T1000 (cell line): ENCODE measurements around the gene INHBB.

Experiments used
- DNase-seq: peaks from one replicate; lab custom pipeline; 2025; ENCODE audit warnings: mixed read lengths; lab: John Stamatoyannopoulos, UW

Gene INHBB

DNA sequence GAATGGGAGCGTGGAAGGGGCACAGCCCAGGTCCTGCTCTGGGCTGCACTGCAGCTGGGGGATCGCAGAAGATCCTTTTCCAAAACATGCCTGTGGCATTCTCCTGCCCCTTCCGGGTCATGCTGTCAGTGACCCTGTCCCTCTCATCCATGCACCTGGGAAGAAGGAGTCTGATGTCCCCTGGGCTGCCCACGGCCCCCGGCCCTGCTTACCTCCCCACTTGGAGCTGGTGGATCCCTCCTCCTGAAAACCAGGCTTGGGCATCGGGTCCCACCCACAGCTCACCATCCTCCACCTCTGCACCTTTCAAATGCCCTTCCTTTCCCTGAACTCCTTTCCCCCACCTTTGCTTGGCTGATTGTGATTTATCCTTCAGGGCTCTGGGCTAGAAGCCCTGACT, 11.8 kb downstream of the INHBB start:
- DNase-seq = no peak

DNA sequence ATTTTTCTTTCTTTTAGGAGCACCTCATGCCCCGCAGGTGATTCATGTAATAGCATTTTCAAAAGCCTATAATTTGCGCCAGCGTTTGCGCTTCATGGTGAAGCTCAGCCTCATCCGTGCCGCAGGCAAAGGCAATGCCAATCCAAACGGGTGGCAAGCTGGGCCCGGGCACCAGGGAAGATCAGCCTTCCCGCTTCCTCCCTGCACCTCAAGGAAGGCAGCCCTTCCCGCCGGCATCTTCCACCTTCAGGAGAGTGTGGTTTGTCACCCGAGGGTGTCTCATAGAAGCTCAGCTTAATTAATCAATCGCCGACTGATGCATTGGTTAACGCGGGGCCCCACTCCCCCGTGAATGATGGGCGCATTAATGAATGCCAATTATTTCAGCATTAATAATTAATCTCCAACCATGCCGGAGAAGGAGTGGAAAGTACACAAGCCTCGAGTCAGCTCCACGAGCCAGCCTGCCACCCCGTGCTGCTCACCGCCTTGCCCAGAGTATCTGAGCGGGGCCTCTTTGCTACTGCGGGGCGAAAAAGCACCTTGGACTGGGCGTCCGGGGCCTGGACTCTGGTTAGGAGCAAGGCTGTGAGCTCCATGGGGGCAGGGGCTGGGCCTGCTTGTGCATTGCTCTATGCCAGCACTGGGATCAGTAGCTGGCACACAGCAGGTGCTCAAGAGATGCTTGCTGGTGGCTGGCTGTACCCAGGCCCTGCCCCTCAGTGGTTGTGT, 13.0 kb downstream of the INHBB start:
- DNase-seq = no peak

DNA sequence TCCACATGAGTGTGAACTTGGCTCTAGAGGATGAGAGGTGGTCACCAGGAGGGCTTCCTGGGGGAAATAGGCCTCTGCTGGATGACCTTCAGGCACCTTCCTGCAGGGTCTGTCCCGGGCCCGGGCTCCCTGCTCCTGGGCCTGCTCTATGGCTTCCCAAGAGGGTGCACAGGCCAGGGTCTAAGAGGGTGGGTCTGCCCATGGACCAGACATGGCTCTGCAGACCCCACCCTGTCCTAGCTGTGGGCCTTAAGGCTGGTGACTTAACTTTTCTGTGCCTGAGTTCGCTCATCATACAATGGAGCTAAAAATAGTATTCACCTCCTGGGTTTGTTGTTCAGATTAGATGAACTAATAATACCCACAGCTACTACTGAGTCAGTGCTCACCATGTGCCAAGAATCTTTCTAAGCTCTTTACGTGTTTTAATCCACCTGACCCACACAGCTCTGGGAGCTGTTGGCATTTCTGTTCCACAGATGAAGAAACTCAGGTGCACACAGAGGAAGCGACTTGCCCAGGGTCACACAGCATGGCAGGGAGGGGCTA, 14.4 kb downstream of the INHBB start:
- no peak for DNase-seq

DNA sequence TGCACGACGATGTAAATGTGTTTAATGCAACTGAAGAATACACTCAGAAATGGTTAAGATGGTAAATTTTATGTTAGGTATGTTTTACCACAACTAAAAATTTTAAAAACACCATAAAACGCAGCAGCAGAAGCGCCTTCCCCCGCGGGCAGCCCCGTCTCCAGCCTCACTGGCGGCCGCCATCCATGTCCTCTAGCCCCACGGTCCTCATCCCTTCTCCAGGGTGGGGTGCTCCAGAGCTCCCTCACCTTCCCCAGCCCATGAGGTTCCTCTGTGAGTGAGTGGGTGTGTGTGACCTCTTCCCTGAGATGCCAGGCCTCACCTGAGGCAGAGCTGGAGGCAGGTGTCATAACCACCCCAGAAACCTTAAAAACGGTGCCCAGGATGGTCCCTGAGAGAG, 17.0 kb downstream of the INHBB start:
- no peak for DNase-seq

DNA sequence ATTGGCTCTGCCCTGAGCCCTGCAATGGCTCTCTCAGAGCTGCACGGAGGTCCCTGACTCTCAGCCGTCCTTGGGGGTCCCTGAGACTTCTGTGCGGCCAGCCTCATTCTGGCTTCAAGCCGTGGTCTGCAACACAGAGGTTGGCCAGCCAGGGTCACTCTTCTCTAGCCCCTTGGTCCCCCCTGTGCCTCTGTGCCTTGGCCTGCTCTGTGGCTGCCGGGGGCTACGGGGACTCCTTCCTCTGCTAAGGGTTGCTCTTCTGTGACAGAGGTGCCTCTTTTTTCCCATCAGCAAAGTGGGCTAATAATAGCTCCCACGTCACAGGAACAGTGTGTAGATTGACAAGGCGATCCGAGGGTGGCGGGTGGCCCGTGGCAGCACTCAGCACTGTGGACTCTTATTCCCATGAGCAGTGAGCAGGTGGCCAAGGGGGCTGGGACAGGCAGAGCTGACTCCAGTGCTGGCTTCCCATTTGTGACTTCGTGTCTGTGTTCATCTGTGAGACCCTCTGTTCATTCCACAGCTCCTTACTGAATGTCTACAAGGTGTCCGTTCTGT, 19.4 kb downstream of the INHBB start:
- DNase-seq = no peak

DNA sequence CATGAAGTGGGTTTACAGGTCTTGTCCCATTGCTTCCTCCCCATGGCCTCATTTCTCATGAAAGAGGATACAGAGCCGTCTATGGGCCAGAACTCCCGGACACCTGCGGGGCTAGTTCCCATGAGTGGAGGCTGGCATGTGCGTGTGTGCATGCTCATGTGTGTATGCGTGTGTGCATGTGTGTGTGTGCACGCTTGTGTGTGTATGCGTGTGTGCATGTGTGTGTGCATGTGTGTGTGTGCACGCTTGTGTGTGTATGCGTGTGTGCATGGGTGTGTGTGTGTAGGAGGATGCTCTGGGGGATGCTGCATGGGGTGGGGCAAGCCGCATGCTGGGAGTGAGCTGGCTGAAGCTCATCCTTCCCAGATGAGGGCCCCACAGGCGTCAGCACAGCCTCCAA, 20.8 kb downstream of the INHBB start:
- DNase-seq = no peak

DNA sequence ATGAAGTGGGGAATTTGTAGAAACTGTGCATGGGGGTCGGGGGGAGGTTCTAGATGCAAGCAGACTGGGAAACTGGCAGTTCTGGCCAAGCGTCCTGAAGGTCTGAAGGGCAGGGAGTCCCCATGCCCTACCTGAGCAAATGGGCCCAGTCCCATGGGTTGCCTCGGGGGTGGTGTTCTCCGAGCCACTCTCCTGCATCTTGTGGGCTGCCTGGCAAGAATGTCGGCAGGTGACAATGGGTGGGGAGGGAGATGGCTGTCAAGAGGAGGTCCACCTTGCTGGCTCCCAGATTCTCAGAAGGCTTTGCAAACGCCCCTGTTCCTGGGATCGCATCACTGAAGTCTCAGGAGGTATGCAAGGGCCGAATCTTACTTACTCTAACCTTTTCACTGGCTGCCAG, 21.3 kb downstream of the INHBB start:
- DNase-seq = no peak

DNA sequence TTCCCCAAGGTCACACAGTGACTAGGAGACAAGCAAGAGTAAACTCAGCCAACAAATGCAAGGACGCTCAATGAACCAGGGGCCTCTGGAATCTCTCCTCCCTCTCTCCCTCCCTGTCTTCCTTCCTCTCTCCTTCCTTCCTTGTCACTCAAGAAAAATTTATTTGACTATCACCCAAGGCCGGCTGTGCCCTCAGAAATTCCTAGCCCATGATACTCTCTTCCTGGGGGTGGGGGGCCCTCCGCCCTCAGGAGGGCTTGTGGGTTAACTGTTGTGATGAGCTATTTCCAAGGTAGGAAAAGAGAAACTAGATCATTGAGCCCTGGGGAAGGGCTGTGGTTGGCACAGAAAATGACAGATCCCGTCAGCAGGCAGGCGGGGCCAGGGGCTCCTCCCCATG, 21.7 kb downstream of the INHBB start:
- peak; percentile 65 for DNase-seq

DNA sequence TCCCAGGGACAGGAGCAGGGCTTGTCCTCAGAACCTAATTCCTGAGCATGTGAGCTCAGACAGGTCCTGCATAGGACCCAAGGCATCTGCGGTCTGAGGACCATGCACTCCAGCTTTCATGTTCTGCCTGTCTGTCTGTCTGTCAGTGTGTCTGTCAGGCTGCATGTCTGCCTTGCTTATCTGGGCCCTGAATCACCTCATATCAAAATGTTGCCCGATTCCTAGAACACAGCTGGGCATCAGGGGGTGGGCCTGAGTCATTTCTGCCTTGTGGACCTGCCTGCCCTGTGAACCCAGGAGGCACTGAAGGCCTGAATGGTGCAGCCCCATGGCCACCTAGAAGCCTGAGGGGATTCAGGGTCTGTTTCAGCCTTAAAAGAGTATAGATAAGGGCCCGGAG, 22.1 kb downstream of the INHBB start:
- DNase-seq = no peak

DNA sequence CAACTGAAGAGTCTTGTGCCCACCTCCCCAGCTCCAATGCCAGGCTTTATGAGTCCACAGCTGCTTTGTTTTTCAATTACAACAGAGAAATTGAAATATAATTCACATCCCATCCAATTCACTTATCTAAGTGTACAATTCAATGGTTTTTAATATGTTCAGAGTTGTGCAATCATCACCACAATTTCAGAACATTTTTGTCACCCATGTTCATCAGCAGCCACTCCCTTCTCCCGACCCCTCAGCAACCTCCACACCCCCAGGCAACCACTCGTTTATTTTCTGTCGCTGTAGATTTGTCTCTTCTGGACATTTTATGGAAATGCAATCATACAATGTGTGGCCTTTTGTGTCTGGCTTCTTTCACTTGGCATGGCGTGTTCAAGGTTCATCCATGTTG, 23.3 kb downstream of the INHBB start:
- no peak for DNase-seq

DNA sequence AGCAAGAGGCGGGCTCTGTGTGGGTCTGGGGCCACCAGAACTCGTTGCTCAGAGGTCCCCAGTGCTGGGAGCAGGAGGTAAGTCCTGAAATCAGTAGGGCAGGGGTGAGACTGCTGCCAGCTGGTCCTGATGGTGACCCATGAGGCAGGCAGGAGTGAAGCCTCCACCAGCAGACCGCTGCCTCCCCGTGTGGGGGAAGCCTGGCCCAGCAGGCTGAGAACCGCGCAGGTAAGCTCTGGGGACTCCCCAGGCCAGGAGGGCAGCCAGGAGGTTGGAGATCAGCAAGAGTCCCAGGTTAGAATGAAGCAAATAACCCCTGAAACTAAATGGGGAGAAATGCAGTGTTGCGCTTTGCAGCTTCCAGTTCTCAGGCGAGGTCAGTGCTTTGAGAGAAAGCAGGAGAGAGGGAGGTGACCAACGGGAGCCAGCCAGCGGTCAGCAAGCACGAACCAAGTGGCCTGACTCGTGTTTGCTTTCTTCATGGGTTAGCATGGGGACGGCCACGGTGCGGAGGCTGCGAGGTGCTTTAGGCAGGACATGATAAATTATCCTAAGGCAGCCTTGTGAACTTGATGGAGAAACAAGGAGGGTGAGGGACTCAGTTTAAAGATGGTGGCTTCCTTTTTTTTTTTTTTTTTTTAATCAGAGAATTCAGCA, 26.2 kb downstream of the INHBB start:
- DNase-seq = no peak

DNA sequence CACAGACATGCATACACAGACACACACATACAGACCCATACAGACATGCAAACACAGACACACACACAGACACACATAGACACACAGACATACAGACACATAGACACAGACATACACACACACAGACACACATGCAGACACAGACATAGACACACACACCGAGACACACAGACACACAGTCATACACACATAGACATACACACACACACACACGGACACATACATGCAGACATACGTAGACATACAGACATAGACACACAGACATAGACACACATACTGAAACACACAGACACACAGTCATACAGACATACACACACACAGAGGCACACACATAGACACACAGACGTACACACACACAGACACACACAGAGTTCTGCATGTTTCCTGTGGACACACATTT, 26.9 kb downstream of the INHBB start:
- no peak for DNase-seq

DNA sequence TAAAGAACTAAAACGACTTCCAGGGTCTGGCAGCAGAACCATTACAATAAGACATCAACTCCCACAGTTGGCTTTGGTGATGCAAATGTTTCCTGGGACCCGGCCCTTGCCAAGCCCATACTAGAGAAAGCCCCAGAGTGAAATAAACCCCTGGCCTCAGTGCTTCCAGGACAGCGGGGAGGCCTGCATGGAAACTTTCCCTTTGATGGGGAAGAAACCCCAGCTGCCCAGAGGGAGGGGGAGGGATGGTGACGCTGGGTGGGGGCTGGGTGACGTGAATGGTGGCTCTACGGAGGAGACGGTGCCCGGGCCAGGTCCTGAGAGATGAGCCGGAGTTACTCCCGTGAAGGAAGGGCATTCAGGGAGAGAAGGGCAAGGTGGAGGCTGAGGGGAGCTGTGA, 27.5 kb downstream of the INHBB start:
- DNase-seq = no peak

DNA sequence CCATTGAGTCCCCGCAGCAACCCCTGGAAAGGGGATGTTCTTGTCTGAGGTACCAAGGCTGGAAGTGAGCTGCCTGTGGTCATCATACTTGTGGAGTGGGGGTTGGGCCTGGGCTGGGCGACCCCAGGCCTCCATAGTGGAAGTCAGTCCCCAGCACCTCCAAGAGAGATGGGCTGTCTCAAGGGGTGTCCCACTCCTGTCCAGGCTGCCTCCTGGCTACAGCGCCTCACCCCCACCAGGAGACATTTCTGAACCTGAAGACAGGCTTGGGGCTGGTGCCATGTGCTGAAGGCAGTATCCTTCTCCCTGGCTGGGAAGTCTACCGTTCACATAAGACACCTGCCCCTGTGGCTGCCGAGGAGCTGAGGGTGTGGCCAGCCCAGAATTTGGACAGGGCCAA, 28.9 kb downstream of the INHBB start:
- DNase-seq = no peak

DNA sequence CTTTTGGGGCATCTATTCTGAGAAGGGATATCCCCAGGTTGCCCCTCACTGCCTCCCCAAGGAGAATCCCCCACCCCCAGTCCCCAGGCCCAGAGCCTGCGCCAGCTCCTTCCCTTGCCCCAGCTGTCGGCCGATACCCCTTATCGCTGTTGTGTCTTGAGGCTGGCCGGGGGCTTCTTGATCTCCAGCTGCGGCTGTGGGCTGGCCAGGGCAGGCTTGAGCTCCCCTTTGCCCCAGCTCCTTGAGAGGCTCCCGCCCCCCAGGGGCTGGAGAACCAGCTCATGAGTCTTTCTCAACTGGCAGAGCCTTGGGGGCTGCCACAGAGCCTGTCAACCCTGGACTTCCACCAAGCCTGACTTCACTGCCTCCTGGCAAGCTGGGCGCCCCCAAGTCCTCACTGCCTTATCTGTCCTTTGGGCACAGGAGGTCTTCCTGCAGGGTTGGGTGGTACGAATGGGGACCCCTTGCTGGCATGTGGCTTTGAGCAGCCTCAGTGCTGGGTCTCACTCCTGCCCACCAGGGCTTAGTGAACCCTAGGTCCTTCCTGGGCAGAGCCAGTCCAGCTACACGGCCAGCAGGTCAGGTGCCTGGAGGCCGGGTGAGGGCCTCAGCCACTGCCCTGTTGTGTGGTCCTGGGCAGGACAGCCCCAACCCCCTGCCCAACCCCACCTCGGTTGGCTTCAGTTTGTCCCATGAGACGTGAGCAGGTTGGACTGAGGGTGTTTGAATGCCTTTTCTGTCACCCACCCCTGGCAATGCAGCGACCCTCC, 29.5 kb downstream of the INHBB start:
- DNase-seq = no peak

DNA sequence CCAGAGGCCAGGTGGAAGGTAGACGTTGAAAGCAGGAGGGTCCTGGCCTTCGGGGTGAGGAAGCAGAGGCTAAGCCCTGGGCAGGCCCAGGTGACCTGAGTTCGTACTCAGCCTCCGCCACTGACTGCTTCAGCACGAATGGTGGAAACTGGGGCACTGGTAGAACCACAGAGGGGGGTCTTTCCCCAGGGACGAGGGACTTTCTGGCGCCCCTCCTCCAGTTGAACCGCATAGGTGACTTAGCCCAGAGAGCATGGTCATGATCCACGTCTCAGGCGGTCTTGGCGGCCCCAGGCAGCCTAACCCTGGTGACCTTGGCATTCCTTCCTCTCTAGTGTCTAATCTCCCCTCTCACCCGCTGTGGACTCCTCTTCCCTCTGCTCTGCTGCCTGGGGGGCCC, 30.2 kb downstream of the INHBB start:
- no peak for DNase-seq

DNA sequence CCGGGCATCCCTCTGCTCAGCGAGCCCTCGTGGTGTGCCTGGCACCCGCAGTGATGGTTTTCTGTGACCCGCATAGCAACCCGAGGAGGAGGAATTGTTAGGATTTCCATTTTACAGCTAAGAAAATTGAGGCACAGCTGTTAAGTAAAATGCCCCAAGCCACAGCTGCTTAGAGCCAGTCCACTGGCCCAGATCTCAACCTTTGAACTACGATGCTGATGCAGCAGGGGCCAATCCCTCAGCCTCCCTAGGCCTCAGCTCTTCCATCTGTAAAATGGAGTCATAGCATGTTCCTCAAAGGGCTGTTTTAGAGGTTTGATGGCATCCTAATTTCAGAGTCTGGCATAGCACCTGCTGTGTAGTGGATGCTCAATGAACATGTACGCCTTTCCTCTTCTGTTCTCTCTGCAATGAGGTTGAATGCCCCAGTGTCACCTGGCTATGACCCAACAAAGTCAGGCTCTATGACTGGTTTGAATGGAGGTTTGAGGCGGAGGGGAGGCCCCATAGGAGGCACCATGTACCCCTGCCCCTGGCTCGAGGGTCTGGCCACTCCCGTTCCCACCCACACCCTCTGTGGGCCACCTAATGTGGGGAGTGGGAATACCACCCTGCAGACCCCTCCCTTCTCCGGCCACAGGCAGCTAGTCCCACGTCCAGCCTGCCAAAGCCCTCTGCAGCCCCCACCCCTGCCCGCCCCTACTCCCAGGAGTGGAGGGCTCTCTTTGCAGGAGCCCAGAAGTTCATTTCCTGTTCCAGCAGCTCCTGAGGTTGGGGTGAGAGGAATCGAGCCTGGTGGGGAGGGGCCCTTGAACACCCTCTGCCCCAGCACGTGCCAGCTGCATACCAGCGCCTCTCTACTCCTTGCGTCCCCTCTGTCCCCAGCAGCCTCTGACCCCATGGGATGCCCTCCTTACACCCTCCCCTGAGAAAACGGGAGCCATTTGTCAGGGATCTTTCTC, 31.0 kb downstream of the INHBB start:
- DNase-seq = no peak

DNA sequence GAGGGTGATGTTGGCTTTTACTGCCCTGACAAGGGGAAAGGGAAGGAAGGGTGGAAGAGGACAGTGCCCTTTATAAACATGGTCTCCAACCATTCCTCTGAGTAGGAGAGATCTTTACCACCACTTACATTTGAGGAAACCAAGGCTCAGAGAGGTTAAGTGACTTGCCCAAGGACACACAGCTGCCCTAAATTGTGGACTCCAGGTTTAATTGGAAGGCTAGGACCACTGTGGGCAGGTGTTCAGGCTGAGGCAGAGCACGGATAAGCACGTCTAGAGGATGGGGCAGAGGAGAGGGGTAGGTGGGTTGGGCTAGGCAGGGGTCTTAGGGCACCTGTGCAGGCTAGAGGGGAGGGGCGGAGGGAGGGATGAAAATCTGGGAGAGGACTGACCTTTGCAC, 32.7 kb downstream of the INHBB start:
- no peak for DNase-seq

DNA sequence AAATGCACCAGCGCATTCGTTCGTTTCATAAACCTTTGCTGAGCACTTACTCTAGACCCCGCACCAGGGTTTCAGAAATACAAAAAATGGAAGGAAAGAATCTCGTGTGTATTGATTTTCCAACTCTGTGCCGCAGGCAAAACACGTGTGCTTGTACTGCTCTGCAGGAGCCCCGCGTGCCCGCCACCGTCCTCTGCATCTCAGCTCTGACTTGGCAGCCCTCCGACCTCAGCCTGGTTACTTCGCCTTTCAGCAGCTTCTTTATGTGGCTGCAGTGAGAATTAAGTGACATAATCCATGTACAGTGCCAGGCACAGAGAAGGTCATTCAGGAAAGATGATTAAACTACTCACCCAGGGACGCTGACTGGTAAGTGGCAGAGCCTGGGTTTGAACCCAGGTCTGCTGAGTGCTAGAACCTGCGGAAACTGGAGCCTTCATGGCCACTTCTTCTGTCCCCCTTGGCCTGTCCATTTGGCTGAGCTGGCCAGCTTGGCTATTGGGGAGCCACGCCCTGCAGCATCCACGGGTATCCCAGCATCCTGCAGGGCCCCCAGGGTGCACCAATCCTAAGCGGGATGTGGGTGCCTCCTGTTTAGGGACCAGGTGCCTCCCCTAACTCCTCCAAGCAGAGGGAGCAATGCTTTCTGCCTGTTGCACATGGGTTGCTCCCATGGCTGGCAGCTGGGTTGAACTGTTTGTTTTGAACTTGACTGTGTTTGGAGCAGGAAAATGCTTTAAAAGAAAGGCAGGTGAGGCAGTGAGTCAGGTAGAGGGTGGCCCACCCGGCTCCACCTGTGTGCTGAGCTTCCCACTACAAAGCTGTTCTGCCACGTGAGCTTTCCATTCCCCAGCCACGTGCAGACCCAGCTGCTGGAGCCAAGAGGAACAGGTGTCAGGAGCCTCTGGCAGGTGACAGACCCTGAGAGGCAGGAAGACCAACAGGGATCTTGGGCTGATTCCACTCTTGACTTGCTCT, 34.3 kb downstream of the INHBB start:
- no peak for DNase-seq

DNA sequence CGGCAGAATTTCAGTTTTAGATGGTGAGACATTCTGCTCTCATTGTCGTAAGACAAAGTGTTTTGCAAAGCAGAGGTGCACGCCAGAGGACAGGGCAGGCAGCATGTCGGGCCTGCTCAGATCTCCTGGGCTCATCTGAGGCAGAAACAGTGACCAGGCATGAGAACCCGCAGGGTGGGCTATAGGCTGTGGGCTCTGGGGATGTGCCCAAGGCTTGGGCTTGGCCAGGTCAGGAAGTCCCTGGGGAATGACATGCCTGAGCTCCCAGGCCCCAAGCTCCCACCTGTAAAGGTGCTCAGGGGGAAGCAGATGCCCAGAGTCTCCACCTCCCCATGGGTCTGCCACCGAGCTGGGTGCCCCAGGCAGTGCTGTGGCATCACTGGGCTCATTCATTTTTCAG, 35.3 kb downstream of the INHBB start:
- no peak for DNase-seq
